ENCODE measurements around the gene CLVS2. TPM values are rescaled to one million over a fixed set of nuclear protein-coding genes. Genes with fewer than 3 reads are reported as not detected.

The CLVS2 gene
- total RNA-seq, 1 donor from 2014 or later, result 0.04 TPM

DNA sequence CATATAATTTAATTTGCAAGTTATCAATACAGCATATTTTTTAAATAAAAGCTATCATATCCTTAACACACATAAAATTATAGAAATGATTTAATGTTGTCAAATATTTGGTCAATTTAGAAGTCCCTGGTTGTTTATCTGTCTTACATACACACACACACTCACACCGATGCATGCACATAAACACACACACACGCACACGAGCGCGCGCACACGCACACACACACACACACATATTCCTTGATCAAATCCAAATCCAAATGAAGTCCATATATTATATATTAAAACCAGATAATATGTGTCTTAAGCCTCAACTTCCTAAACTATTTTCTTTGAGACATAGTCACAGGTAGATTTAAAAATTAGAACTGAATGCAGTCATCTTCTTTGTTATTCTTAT, 120.3 kb downstream of the CLVS2 start:
- no peaks in the 10 kb centered on the region for H3K36me3 ChIP-seq (ENCODE audit: control insufficient read depth, insufficient read depth, low read length)
- no peak for DNase-seq (ENCODE audit: low read depth)
- no peak overlapping the region for H3K4me3 ChIP-seq (ENCODE audit: low read depth, low read length)
- TF ChIP-seq, protein P1, sequence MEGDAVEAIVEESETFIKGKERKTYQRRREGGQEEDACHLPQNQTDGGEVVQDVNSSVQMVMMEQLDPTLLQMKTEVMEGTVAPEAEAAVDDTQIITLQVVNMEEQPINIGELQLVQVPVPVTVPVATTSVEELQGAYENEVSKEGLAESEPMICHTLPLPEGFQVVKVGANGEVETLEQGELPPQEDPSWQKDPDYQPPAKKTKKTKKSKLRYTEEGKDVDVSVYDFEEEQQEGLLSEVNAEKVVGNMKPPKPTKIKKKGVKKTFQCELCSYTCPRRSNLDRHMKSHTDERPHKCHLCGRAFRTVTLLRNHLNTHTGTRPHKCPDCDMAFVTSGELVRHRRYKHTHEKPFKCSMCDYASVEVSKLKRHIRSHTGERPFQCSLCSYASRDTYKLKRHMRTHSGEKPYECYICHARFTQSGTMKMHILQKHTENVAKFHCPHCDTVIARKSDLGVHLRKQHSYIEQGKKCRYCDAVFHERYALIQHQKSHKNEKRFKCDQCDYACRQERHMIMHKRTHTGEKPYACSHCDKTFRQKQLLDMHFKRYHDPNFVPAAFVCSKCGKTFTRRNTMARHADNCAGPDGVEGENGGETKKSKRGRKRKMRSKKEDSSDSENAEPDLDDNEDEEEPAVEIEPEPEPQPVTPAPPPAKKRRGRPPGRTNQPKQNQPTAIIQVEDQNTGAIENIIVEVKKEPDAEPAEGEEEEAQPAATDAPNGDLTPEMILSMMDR (IDR thresholded peaks at IDR 0.05; ENCODE audit: insufficient read depth, low read length, poor library complexity, severe bottlenecking), result no peak
- H3K27me3 ChIP-seq (ENCODE audit: control insufficient read depth, insufficient read depth, low read length), result no peaks in the 10 kb centered on the region

DNA sequence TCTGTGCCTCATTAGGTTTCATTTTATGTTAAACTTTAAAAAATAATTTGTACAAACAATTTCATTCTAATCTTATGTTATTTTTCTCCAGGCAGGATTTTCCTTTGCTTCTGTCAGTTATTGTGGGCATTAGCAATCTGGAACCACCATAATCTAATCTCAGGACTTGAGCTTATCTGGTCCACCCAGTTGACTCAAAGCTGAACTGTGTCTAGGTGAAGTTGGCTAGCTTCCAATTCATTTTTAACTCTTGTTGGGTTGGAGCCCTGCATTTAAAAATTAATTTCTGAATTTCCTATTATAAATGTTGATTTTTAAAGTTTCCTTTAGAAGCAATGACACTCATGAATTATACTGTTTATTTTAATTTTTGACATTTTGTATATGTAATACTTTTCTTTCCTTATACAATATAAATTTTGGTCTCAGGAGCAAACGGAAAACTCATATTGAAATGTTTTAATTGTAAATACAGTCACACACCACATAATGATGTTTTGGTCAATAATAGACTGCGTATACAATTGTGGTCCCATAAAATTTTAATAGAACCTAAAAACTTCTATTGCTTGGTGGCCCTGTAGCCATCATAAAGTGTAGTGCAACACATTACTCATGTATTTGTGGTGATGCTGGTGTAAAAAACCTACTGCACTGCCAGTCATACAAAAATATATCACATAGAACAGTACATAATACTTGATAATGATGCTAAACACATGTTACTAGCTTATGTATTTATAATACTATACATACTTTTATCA, 121.3 kb downstream of the CLVS2 start:
- no peak for DNase-seq (ENCODE audit: low read depth)
- Histone ChIP-seq H3K36me3 (ENCODE audit: control insufficient read depth, insufficient read depth, low read length) (no peaks in the 10 kb centered on the region), H3K4me3 (ENCODE audit: low read depth, low read length) (no peak overlapping the region), H3K27me3 (ENCODE audit: control insufficient read depth, insufficient read depth, low read length) (no peaks in the 10 kb centered on the region)
- TF ChIP-seq, protein P1 (IDR thresholded peaks at IDR 0.05; ENCODE audit: insufficient read depth, low read length, poor library complexity, severe bottlenecking), result no peak

DNA sequence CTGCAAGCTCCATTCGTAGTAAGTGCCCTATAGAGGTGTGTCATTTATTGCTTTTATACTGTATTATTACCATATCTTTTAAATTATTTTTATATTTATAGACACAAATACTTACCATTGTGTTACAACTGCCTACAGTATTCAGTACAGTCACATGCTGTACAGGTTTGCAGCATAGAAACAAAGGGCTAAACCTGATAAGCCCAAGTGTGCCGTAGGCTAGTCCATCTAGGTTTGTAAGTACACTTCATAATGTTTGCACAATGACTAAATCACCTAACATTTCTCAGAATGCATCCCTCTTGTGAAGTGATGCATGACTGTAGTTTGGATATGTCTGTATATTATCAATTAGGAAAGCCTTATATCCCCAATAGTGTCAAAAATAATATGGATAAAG, 122.8 kb downstream of the CLVS2 start:
- DNase-seq (ENCODE audit: low read depth), result no peak
- Histone ChIP-seq H3K36me3 (ENCODE audit: control insufficient read depth, insufficient read depth, low read length) (no peaks in the 10 kb centered on the region), H3K4me3 (ENCODE audit: low read depth, low read length) (no peak overlapping the region), H3K27me3 (ENCODE audit: control insufficient read depth, insufficient read depth, low read length) (no peaks in the 10 kb centered on the region)
- TF ChIP-seq, protein P1 (IDR thresholded peaks at IDR 0.05; ENCODE audit: insufficient read depth, low read length, poor library complexity, severe bottlenecking), result no peak

Other genes starting within 250 kb of the CLVS2 start
- not detected in 2 replicates for gene FABP7, start 216.5 kb upstream of the CLVS2 start, total RNA-seq
- 6.3 and 6.8 TPM in 2 replicates for gene SMPDL3A, start 207.0 kb upstream of the CLVS2 start, total RNA-seq